MCF 10A (cell line): ENCODE data around the gene HHATL. TPM values are rescaled to one million over a fixed set of nuclear protein-coding genes. Genes with fewer than 3 reads are reported as not detected.

ENCODE experiments used
- BruUV-seq: library from RNA; stranded (reverse); fragments of 400-500 nt; replicated peaks from 2 replicates; lab custom pipeline; 2021; lab: Mats Ljungman, UMichigan
- CTCF ChIA-PET: fragments of 300-600 bp; sonication (Branson Sonifier 250); formaldehyde crosslinking; extraction: SDS; loops from one replicate; lab custom pipeline; 2021; ENCODE audit warnings: antibody characterized with exemption, inconsistent platforms; lab: Yijun Ruan, JAX
- POLR2A ChIA-PET: fragments of 300-600, 350-650 bp; sonication (Branson Sonifier 250); formaldehyde crosslinking; extraction: SDS; loops from one replicate; lab custom pipeline; 2020; ENCODE audit warnings: antibody characterized with exemption, inconsistent platforms; lab: Yijun Ruan, JAX
- DNase-seq: peaks from one replicate; pipeline ENCODE4 v3.0.0-alpha.2; 2018; ENCODE audit not compliant: unreplicated experiment
- H3K27ac Mint-ChIP-seq: one replicate; pipeline ENCODE4 v1.8.0; 2022; ENCODE audit warnings: mild to moderate bottlenecking, low read depth, mixed read lengths; ENCODE audit not compliant: unreplicated experiment
- H3K27me3 Mint-ChIP-seq: one replicate; pipeline ENCODE4 v1.8.0; 2022; ENCODE audit warnings: mixed read lengths; ENCODE audit not compliant: insufficient read depth, unreplicated experiment
- H3K36me3 Mint-ChIP-seq: one replicate; pipeline ENCODE4 v1.8.0; 2022; ENCODE audit warnings: mild to moderate bottlenecking, moderate library complexity, mixed read lengths; ENCODE audit not compliant: insufficient read depth, unreplicated experiment
- H3K4me1 Mint-ChIP-seq: one replicate; pipeline ENCODE4 v1.8.0; 2022; ENCODE audit warnings: mixed read lengths; ENCODE audit not compliant: insufficient read depth, unreplicated experiment
- H3K4me3 Mint-ChIP-seq: one replicate; pipeline ENCODE4 v1.8.0; 2022; ENCODE audit warnings: mild to moderate bottlenecking, moderate library complexity, mixed read lengths; ENCODE audit not compliant: unreplicated experiment
- H3K9me3 Mint-ChIP-seq: one replicate; pipeline ENCODE4 v1.8.0; 2022; ENCODE audit warnings: mixed read lengths; ENCODE audit not compliant: unreplicated experiment
- CTCF ChIP-seq: fragments of 200-600 bp; IDR thresholded peaks from one replicate; pipeline ENCODE4 v1.8.0; 2022; ENCODE audit warnings: antibody characterized with exemption, mild to moderate bottlenecking; ENCODE audit not compliant: unreplicated experiment
- intact Hi-C: fragments of 100-400 bp; cut with micrococcal nuclease; formaldehyde crosslinking; loops from 2 replicates; pipeline ENCODE4 v1.14.1; 2022
- total RNA-seq: library from RNA; stranded (reverse); gene quantifications from 2 replicates; pipeline ENCODE4 v1.2.3, GENCODE V29; 2022

Gene HHATL
- total RNA-seq, 1 experiment from 2014 or later, result not detected

GRCh38 chr3:42729404-42730145 lies 27.0 kb upstream of the HHATL start:
- Mint-ChIP-seq H3K4me1 (peaks cover 5% of the 10 kb centered on the region), H3K27ac (no peak overlapping the region), H3K27me3 (peaks cover 10% of the 10 kb centered on the region), H3K9me3 (no peaks in the 10 kb centered on the region), H3K36me3 (no peaks in the 10 kb centered on the region), H3K4me3 (no peak overlapping the region)
- BruUV-seq, result no TSS peak
- intact Hi-C loops, result no loop called here
- no peak for DNase-seq
- no peak for TF ChIP-seq CTCF
- POLR2A ChIA-PET, result no interaction called here
- CTCF ChIA-PET, result interaction anchor here (0.6 kb wide), 1 partner anchor 13 kb away, joined by 3 read pairs; no protein-coding TSS in a partner anchor

- CTCF ChIA-PET, result interaction anchor here (0.6 kb wide), 1 partner anchor 13 kb away, joined by 3 read pairs; no protein-coding TSS in a partner anchor
- Mint-ChIP-seq H3K4me1 (peaks cover 5% of the 10 kb centered on the region), H3K27ac (no peak overlapping the region), H3K4me3 (no peak overlapping the region), H3K36me3 (no peaks in the 10 kb centered on the region), H3K27me3 (peaks cover 10% of the 10 kb centered on the region), H3K9me3 (no peaks in the 10 kb centered on the region)
- POLR2A ChIA-PET, result interaction anchor here (0.6 kb wide), 1 partner anchor 964 kb away, joined by 3 read pairs; no protein-coding TSS in a partner anchor
- no peak for TF ChIP-seq CTCF
- intact Hi-C loops, result no loop called here
- no peak for DNase-seq
- BruUV-seq, result no TSS peak
Measured at GRCh38 chr3:42728668-42729364, 26.2 kb upstream of the HHATL start.

GRCh38 chr3:42728056-42728455 lies 25.5 kb upstream of the HHATL start:
- BruUV-seq, result no TSS peak
- CTCF ChIA-PET, result no interaction called here

More at GRCh38 chr3:42728056-42728455, 25.5 kb upstream of the HHATL start:
- no peak for DNase-seq
- POLR2A ChIA-PET, result no interaction called here
- TF ChIP-seq CTCF, result no peak
- Mint-ChIP-seq H3K4me3 (no peak overlapping the region), H3K9me3 (no peaks in the 10 kb centered on the region), H3K36me3 (no peaks in the 10 kb centered on the region), H3K4me1 (peaks cover 5% of the 10 kb centered on the region), H3K27ac (no peak overlapping the region), H3K27me3 (peaks cover 10% of the 10 kb centered on the region)
- intact Hi-C loops, result no loop called here
